Esophagus (tissue), 2 donors: ENCODE data around the gene PRTFDC1. TPM values are rescaled to one million over a fixed set of nuclear protein-coding genes. Genes with fewer than 3 reads are reported as not detected.

ENCODE experiments used
- polyA plus RNA-seq, 2 donors: library from polyadenylated mRNA; stranded (reverse); fragments of 200-250 nt; gene quantifications; one replicate each; pipeline ENCODE4 v1.2.3, GENCODE V29; 2013
- donor health status: healthy with polysubstance abuse.
- donor health status: Bipolar disorder and iron deficiency.

Gene PRTFDC1
- polyA plus RNA-seq, 2 donors, result 0.98 to 1.0 TPM

Other genes starting within 250 kb of the PRTFDC1 start
- 1 to 10 TPM; 8.3 to 9.7 TPM for gene ARHGAP21, start 228.7 kb downstream of the PRTFDC1 start, polyA plus RNA-seq
- gene ENKUR, start 63.6 kb upstream of the PRTFDC1 start, polyA plus RNA-seq, result under 1 TPM; 0.01 to 0.08 TPM
- under 1 TPM; 0.86 to 0.96 TPM for gene THNSL1, start 64.0 kb upstream of the PRTFDC1 start, polyA plus RNA-seq
- under 1 TPM in 1 of 2 donors, not detected in 1; under 0.01 TPM for gene GPR158, start 222.4 kb upstream of the PRTFDC1 start, polyA plus RNA-seq